Measurements from ENCODE around the gene TRA2B.

DNA sequence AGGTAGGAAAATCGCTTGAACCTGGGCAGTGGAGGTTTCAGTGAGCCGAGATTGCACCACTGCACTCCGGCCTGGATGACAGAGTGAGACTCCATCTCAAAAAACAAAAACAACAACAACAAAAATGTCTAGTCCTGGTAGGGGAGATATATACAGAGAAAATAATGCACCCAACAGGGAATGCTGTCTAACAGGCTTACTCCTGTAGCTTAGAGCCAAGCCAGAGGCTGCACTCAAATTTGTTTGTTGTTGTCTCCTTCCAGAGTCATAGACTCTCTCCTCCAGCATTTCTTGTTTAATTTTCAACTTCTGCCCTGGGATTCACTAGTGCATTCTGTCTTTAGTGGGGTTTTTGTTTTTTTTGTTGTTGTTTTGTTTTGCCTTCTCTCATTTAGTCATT lies 4.6 kb upstream of the TRA2B start:
- TF ChIP-seq, protein P1, sequence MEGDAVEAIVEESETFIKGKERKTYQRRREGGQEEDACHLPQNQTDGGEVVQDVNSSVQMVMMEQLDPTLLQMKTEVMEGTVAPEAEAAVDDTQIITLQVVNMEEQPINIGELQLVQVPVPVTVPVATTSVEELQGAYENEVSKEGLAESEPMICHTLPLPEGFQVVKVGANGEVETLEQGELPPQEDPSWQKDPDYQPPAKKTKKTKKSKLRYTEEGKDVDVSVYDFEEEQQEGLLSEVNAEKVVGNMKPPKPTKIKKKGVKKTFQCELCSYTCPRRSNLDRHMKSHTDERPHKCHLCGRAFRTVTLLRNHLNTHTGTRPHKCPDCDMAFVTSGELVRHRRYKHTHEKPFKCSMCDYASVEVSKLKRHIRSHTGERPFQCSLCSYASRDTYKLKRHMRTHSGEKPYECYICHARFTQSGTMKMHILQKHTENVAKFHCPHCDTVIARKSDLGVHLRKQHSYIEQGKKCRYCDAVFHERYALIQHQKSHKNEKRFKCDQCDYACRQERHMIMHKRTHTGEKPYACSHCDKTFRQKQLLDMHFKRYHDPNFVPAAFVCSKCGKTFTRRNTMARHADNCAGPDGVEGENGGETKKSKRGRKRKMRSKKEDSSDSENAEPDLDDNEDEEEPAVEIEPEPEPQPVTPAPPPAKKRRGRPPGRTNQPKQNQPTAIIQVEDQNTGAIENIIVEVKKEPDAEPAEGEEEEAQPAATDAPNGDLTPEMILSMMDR (IDR thresholded peaks at IDR 0.05): no peak
- no peak for TF ChIP-seq POLR2AphosphoS5 (IDR thresholded peaks at IDR 0.05; ENCODE audit: low read depth, low read length)

Data from Panc1 (cell line).